Measurements from ENCODE around the gene SLC22A17. TPM values are rescaled to one million over a fixed set of nuclear protein-coding genes. Genes with fewer than 3 reads are reported as not detected.

The SLC22A17 gene
- total and polyA plus RNA-seq, 2 of the 8 experiments (the other 6 are each of a cell fraction or from before 2014, with no cell fraction given): 43.0 to 49.0 TPM

GRCh38 chr14:23307146-23307530 is 45.5 kb downstream of the SLC22A17 start:
- FAIRE-seq: no peak
- TF ChIP-seq ASH2L (IDR thresholded peaks at IDR 0.05; ENCODE audit: low read length) (no peak), E2F6 (IDR thresholded peaks at IDR 0.05) (no peak), TEAD4 (IDR thresholded peaks at IDR 0.05; ENCODE audit: low read depth, low read length) (no peak), CBX5 (IDR thresholded peaks at IDR 0.05; ENCODE audit: low read depth, low read length) (no peak), CTCF (IDR thresholded peaks at IDR 0.05; ENCODE audit: control extremely low read depth in 1 of 3, insufficient read depth in 1 of 3, low read depth in 1 of 3, low read length in 3 of 3) (no peak), SUZ12 (IDR thresholded peaks at IDR 0.05; ENCODE audit: low read length) (no peak), GTF2F1 (IDR thresholded peaks at IDR 0.05; ENCODE audit: borderline replicate concordance, low read depth, low read length) (no peak), CHD1 (IDR thresholded peaks at IDR 0.05; ENCODE audit: low read depth, low read length) (no peak)

More at GRCh38 chr14:23307146-23307530, 45.5 kb downstream of the SLC22A17 start:
- Histone ChIP-seq H2AFZ (ENCODE audit: low read length) (0 out of 2 replicates have a peak overlapping the region, but pooled peaks have one; percentile 6), H3K18ac (ENCODE audit: extremely low read depth, low read length) (no peak overlapping the region; the same call in 1 of the 2 replicates), H2BK12ac (ENCODE audit: low read depth, low read length) (no peak overlapping the region), H3K56ac (replicated peaks; ENCODE audit: insufficient read length, low read depth, low read length) (peak overlapping the region; percentile 28), H4K8ac (ENCODE audit: extremely low read depth, insufficient read depth, low read length) (peak overlapping the region; percentile 75; the same call in 1 of the 2 replicates), H2AK5ac (ENCODE audit: low read depth, low read length) (no peak overlapping the region), H3K23ac (ENCODE audit: insufficient read length) (no peak overlapping the region), H3K79me1 (ENCODE audit: low read depth, low read length) (peaks cover 2% of the 10 kb centered on the region; the same call in 1 of the 2 replicates), H3K23me2 (ENCODE audit: low read depth, low read length) (peaks cover 12% of the 10 kb centered on the region), H3K9ac (replicated peaks in 1 of 4; ENCODE audit: extremely low read depth in 1 of 4, low read depth in 3 of 4, low read length in 3 of 4) (peak overlapping the region; percentile 28 to 84 (median 78)), H3K79me2 (ENCODE audit: control insufficient read depth in 1 of 2, insufficient read depth in 2 of 2, low read length in 2 of 2) (peaks cover 0 to 2% of the 10 kb centered on the region in 2 experiments; a peak in 1 of 4 replicates), H3K27ac (ENCODE audit: low read depth, low read length) (peak overlapping the region; percentile 70; the same call in 1 of the 2 replicates), H3K14ac (ENCODE audit: insufficient read length) (no peak overlapping the region), H3K4ac (replicated peaks; ENCODE audit: insufficient read length, low read depth, low read length) (no peak overlapping the region), H2BK20ac (ENCODE audit: low read length) (no peak overlapping the region), H3K4me2 (ENCODE audit: insufficient read depth in 1 of 2, low read depth in 2 of 2, low read length in 2 of 2) (peak overlapping the region; percentile 75 to 81), H4K91ac (replicated peaks; ENCODE audit: insufficient read length, low read length) (peak overlapping the region; percentile 47), H2BK120ac (replicated peaks; ENCODE audit: low read depth, low read length) (no peak overlapping the region), H2BK15ac (ENCODE audit: low read length) (no peak overlapping the region), H3K9me3 (ENCODE audit: insufficient read depth in 2 of 2, low read depth in 1 of 2, low read length in 1 of 2) (no peaks in the 10 kb centered on the region), H3K4me1 (replicated peaks in 1 of 4; ENCODE audit: control insufficient read depth in 3 of 4, insufficient read depth in 4 of 4, low read length in 3 of 4) (peaks cover 0 to 3% (median 1%) of the 10 kb centered on the region in 4 experiments; a peak in 4 of 7 replicates), H3K27me3 (replicated peaks in 1 of 4; ENCODE audit: control insufficient read depth in 3 of 4, extremely low read depth in 1 of 4, insufficient read depth in 3 of 4, low read length in 3 of 4) (peaks cover 0 to 12% (median 5%) of the 10 kb centered on the region in 4 experiments; a peak in 4 of 7 replicates), H3K36me3 (ENCODE audit: control insufficient read depth in 2 of 4, insufficient read depth in 4 of 4, low read length in 3 of 4) (peaks cover 0 to 5% (median 1%) of the 10 kb centered on the region in 4 experiments; a peak in 4 of 8 replicates), H4K5ac (ENCODE audit: insufficient read length, low read depth, low read length) (peak overlapping the region; percentile 44), H3K4me3 (ENCODE audit: extremely low read depth in 1 of 4, insufficient read depth in 2 of 4, low read depth in 3 of 4, low read length in 4 of 4) (peak overlapping the region; percentile 57 to 90 (median 83)), H2BK5ac (ENCODE audit: low read depth, low read length) (peak overlapping the region; percentile 50; the same call in 1 of the 2 replicates), H4K20me1 (replicated peaks in 1 of 2; ENCODE audit: control insufficient read depth in 1 of 2, insufficient read depth in 2 of 2, low read length in 2 of 2) (peaks cover 0 to 5% of the 10 kb centered on the region in 2 experiments)
- DNase-seq (ENCODE audit: low read depth in 1 of 2, low spot score in 2 of 2): no peak
- POLR2A ChIA-PET (ENCODE audit: partially characterized antibody): interaction anchor here (0.8 to 4.8 kb wide), 7 partner anchors 13 to 167 kb away, joined by 3 to 48 read pairs (median 3); partner anchors contain the start of gene PABPN1
- CTCF ChIA-PET (ENCODE audit: partially characterized antibody): interaction anchor here (0.5 to 5.7 kb wide), 11 partner anchors 12 to 186 kb away, joined by 3 to 40 read pairs (median 6); partner anchors contain the start of genes CMTM5 and PABPN1
- WGBS, 2 experiments (ENCODE audit: extremely low coverage in 1 of 2, insufficient coverage in 1 of 2, insufficient read length in 1 of 2, insufficient replicate concordance in 2 of 2, low coverage in 1 of 2, low lambda C conversion rate in 2 of 2, missing lambda C conversion rate in 1 of 2): 35% methylated on average over 5 of the region's 5 CpGs; no CpG with 5 or more reads in 1 of the 2 experiments

Measured in H1 (cell line).